Tibial artery (tissue), 4 donors: Measurements from ENCODE around the gene CSF1R.

ENCODE experiments used
- DNase-seq, 2 donors: peaks; one replicate each; pipeline ENCODE4 v3.0.0-alpha.2; 2019
- H3K27ac ChIP-seq, 2 donors: fragments of 200-600 bp; sonication (generic) in 1 of 2; 1 replicate in 1 of 2; 2 replicates in 1 of 2; pipeline ENCODE4 v1.5.1; 2018 to 2019; ENCODE audit warnings: mild to moderate bottlenecking in 1 of 2
- H3K27me3 ChIP-seq, 2 donors: fragments of 200-600 bp; sonication (generic) in 1 of 2; one replicate each; pipeline versions ENCODE4 v1.5.1 to v1.6.0; 2016 to 2019
- H3K36me3 ChIP-seq, 3 donors: fragments of 200-600 bp; sonication (generic) in 2 of 3; one replicate each; pipeline ENCODE4 v1.5.1; 2016 to 2019; ENCODE audit warnings: mild to moderate bottlenecking in 2 of 3
- H3K4me1 ChIP-seq, 4 donors: fragments of 200-600 bp; sonication (generic) in 2 of 4; 1 replicate in 3 of 4; 2 replicates in 1 of 4; pipeline ENCODE4 v1.5.1; 2016 to 2019
- H3K4me3 ChIP-seq, 2 donors: fragments of 200-600 bp; sonication (generic) in 1 of 2; 1 replicate in 1 of 2; 2 replicates in 1 of 2; pipeline ENCODE4 v1.5.1; 2018 to 2019; ENCODE audit warnings: mild to moderate bottlenecking in 2 of 2
- H3K9me3 ChIP-seq, 3 donors: fragments of 200-600 bp; sonication (generic) in 1 of 3; one replicate each; pipeline ENCODE4 v1.5.1; 2016 to 2019
- intact Hi-C: fragments of 100-400 bp; cut with DNase I; formaldehyde crosslinking; loops from one replicate; pipeline ENCODE4 v1.15.0; 2023; ENCODE audit warnings: low total_unique reads
- TF ChIP-seq, protein P1 (sequence below), 2 experiments: fragments of 200-600 bp in 1 of 2; fragments of 450-650 bp in 1 of 2; IDR thresholded peaks; one replicate each; pipeline ENCODE4 v1.5.1; 2017 to 2019; ENCODE audit warnings: antibody characterized with exemption in 2 of 2, mild to moderate bottlenecking in 1 of 2, moderate library complexity in 1 of 2

Gene CSF1R

DNA sequence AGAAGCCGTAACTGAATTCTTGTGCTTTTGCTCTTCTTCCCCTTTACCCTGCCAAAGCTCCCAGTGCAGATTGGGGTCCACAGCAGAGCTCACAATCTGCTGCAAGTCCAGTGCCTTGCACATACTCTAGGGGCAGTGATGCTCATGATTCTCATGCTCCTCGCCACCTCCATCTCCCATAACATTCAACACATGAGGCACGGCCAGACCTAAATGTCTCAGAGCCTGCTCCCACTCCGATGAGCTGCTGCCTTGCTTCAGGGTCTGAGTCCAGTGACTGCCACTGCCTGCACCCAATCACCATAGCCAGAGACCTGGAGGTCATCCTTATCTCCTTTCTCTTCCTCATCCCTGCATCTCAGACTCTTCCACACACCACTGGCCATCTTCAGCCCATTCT lies 10.5 kb downstream of the CSF1R start:
- Histone ChIP-seq H3K27me3 (no peaks in the 10 kb centered on the region), H3K27ac (no peak overlapping the region), H3K9me3 (no peaks in the 10 kb centered on the region), H3K36me3 (no peaks in the 10 kb centered on the region), H3K4me1 (no peaks in the 10 kb centered on the region), H3K4me3 (no peak overlapping the region)
- TF ChIP-seq, protein P1, sequence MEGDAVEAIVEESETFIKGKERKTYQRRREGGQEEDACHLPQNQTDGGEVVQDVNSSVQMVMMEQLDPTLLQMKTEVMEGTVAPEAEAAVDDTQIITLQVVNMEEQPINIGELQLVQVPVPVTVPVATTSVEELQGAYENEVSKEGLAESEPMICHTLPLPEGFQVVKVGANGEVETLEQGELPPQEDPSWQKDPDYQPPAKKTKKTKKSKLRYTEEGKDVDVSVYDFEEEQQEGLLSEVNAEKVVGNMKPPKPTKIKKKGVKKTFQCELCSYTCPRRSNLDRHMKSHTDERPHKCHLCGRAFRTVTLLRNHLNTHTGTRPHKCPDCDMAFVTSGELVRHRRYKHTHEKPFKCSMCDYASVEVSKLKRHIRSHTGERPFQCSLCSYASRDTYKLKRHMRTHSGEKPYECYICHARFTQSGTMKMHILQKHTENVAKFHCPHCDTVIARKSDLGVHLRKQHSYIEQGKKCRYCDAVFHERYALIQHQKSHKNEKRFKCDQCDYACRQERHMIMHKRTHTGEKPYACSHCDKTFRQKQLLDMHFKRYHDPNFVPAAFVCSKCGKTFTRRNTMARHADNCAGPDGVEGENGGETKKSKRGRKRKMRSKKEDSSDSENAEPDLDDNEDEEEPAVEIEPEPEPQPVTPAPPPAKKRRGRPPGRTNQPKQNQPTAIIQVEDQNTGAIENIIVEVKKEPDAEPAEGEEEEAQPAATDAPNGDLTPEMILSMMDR (IDR thresholded peaks at IDR 0.05): no peak
- no peak for DNase-seq
- intact Hi-C loops: no loop called here

DNA sequence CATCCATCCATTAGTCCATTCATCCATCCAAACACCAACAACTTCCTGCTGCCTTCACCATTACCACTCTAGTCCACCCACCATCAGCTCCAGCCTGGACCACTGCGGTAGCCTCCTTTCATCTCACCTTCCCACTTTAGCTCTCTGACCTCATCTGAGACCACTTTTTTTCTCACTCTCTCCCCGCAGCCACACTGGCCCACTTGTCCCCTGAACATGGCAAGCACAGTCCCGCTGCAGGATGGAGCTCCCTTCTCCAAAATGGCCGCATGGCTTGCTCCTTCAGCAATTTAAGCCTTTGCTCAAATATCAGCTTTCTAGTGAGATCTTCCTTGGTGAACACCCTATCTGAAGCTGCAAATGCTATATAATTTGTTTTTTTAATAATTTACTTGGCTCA lies 11.1 kb downstream of the CSF1R start:
- H3K9me3 ChIP-seq: no peaks in the 10 kb centered on the region
- no peaks in the 10 kb centered on the region for H3K36me3 ChIP-seq
- H3K4me1 ChIP-seq: no peaks in the 10 kb centered on the region
- H3K27ac ChIP-seq: no peak overlapping the region
- H3K27me3 ChIP-seq: no peaks in the 10 kb centered on the region
- intact Hi-C loops: no loop called here
- H3K4me3 ChIP-seq: no peak overlapping the region
- DNase-seq: no peak
- TF ChIP-seq, protein P1 (IDR thresholded peaks at IDR 0.05): no peak

DNA sequence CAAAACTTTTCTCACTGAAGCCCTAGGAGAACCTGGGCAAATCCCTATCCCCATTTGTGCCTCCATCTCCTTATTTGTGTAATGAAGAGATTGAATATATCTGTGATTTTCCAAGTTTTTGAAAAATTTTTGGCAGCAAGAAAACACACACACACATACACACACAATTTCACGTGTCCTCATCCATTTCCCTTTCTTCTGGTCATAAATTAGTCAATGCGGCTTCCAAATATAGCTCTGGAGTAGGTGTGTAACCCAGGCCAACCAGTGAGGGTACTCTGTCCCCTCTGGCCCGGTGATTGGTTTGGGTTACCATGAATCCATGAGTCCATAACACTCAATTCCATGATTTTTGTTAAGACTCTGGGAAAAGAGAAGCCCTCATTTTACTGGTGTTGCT lies 12.7 kb downstream of the CSF1R start:
- Histone ChIP-seq H3K27ac (no peak overlapping the region), H3K27me3 (no peaks in the 10 kb centered on the region)
- intact Hi-C loops: no loop called here

DNA sequence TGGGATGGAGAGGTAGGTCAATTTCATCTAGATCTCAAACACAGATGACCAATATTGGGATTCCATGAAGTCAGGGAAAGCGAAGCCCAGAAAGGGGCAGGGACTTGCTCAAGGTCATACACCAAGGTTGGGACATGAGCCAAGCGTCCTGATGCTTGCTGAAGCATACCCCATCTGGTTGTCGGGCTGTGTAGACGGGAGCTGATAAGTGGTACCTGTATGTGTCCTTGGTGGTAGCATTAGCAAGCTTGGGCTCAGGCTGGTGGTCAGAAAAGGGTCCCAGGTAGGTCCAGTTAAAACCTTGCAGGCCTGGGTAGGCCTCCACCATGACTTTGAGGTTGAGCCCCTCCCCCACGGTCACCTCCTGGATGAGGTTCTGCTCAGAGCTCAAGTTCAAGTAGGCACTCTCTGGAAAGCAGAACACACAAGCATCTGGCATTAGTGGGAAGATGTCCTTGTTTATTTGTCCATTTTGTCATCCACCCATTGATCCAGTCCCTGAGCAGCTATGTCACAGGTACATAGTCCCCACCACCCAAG lies 13.2 kb downstream of the CSF1R start:
- DNase-seq: peak in 1 of 2 donors; percentile 16
- H3K4me1 ChIP-seq: peaks cover 0 to 13% (median 6%) of the 10 kb centered on the region in 4 donors
- no peaks in the 10 kb centered on the region for H3K27me3 ChIP-seq
- no peaks in the 10 kb centered on the region for H3K9me3 ChIP-seq
- H3K4me3 ChIP-seq: no peak overlapping the region
- TF ChIP-seq, protein P1 (IDR thresholded peaks at IDR 0.05): no peak
- H3K27ac ChIP-seq: no peak overlapping the region
- intact Hi-C loops: no loop called here
- H3K36me3 ChIP-seq: no peaks in the 10 kb centered on the region

More for the DNA sequence above, 12.7 kb downstream of the CSF1R start:
- TF ChIP-seq, protein P1 (IDR thresholded peaks at IDR 0.05): no peak
- Histone ChIP-seq H3K4me1 (peaks cover 0 to 8% (median 4%) of the 10 kb centered on the region in 4 donors), H3K36me3 (no peaks in the 10 kb centered on the region), H3K9me3 (no peaks in the 10 kb centered on the region), H3K4me3 (no peak overlapping the region)
- peak in 1 of 2 donors; percentile 2 for DNase-seq

DNA sequence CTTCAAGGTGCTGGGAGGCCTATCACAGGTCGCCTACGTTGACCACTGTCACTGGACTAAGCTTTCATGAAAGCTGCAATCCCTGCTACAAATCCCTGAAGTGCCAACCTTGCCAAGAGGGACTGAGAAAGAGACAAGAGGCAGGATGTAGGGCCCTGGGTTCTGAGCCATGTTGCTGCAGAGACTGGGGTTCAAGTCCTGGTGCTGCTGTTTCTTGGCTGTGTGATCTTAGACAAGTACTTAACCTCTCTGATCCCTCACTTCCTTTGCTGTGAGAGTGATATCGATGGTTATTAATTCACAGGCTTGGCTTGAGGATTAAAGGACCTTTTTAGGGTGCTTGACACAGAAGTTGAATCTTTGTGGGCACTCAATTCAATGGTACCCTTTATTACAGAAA lies 15.5 kb downstream of the CSF1R start:
- no peak for DNase-seq
- H3K4me3 ChIP-seq: no peak overlapping the region
- no peaks in the 10 kb centered on the region for H3K27me3 ChIP-seq
- no peaks in the 10 kb centered on the region for H3K36me3 ChIP-seq
- H3K4me1 ChIP-seq: peaks cover 0 to 35% (median 18%) of the 10 kb centered on the region in 4 donors
- TF ChIP-seq, protein P1 (IDR thresholded peaks at IDR 0.05): no peak
- H3K27ac ChIP-seq: no peak overlapping the region
- no peaks in the 10 kb centered on the region for H3K9me3 ChIP-seq
- intact Hi-C loops: no loop called here
